Tibial nerve (tissue), 4 donors: Measurements from ENCODE around the gene TPH1.

Experiments used
- CTCF ChIP-seq, 5 experiments: fragments of 200-600 bp in 3 of 5; fragments of 450-650 bp in 2 of 5; sonication (generic) in 3 of 5; IDR thresholded peaks; one replicate each; pipeline ENCODE4 v1.5.1; 2016 to 2019; ENCODE audit warnings: antibody characterized with exemption in 5 of 5, mild to moderate bottlenecking in 3 of 5, moderate library complexity in 2 of 5
- EP300 ChIP-seq, 2 donors: sonication (generic); formaldehyde crosslinking; IDR thresholded peaks; one replicate each; pipeline ENCODE4 v1.6.1; 2017; ENCODE audit warnings: antibody characterized with exemption in 2 of 2, mild to moderate bottlenecking in 1 of 2
- POLR2A ChIP-seq, 2 donors: fragments of 450-650 bp; IDR thresholded peaks; one replicate each; pipeline ENCODE4 v1.6.1; 2017; ENCODE audit warnings: antibody characterized with exemption in 2 of 2, mild to moderate bottlenecking in 2 of 2, moderate library complexity in 2 of 2

- TF ChIP-seq CTCF (IDR thresholded peaks at IDR 0.05) (no peak), POLR2A (IDR thresholded peaks at IDR 0.05) (no peak), EP300 (IDR thresholded peaks at IDR 0.05) (no peak)
These were observed 42.3 kb upstream of the TPH1 start for GRCh38 chr11:18088366-18088765.
